GM10266 (cell line): Measurements from ENCODE around the gene FRMPD4.

Source experiments
- DNase-seq: peaks from one replicate; pipeline ENCODE4 v3.0.0; 2012; ENCODE audit errors: extremely low spot score
- CTCF ChIP-seq: IDR thresholded peaks from 2 replicates; pipeline ENCODE4 v1.5.1; 2012; ENCODE audit warnings: mild to moderate bottlenecking, low read depth; ENCODE audit not compliant: control insufficient read depth, insufficient read depth; ENCODE audit errors: missing control alignments

Gene FRMPD4

GRCh38 chrX:12401252-12401651 is 263.0 kb downstream of the FRMPD4 start:
- DNase-seq = no peak
- no peak for TF ChIP-seq CTCF

- no peak for DNase-seq
Measured at GRCh38 chrX:12403474-12404082, 265.3 kb downstream of the FRMPD4 start.

GRCh38 chrX:12405306-12405705 is 267.0 kb downstream of the FRMPD4 start:
- no peak for DNase-seq
- no peak for TF ChIP-seq CTCF

More at GRCh38 chrX:12403474-12404082, 265.3 kb downstream of the FRMPD4 start:
- no peak for TF ChIP-seq CTCF

- DNase-seq = no peak
- TF ChIP-seq CTCF = no peak
Measured at GRCh38 chrX:12410523-12410922, 272.2 kb downstream of the FRMPD4 start.

- TF ChIP-seq CTCF = no peak
- no peak for DNase-seq
Measured at GRCh38 chrX:12411831-12412230, 273.6 kb downstream of the FRMPD4 start.

- no peak for TF ChIP-seq CTCF
Measured at GRCh38 chrX:12412561-12412960, 274.3 kb downstream of the FRMPD4 start.

GRCh38 chrX:12419591-12419990 is 281.3 kb downstream of the FRMPD4 start:
- DNase-seq = no peak
- no peak for TF ChIP-seq CTCF

More at GRCh38 chrX:12412561-12412960, 274.3 kb downstream of the FRMPD4 start:
- no peak for DNase-seq
